ENCODE data around the gene NDN. TPM values are rescaled to one million over a fixed set of nuclear protein-coding genes. Genes with fewer than 3 reads are reported as not detected.

NDN gene
- total RNA-seq, 2 experiments from 2014 or later, result 4.7 to 5.1 TPM

DNA sequence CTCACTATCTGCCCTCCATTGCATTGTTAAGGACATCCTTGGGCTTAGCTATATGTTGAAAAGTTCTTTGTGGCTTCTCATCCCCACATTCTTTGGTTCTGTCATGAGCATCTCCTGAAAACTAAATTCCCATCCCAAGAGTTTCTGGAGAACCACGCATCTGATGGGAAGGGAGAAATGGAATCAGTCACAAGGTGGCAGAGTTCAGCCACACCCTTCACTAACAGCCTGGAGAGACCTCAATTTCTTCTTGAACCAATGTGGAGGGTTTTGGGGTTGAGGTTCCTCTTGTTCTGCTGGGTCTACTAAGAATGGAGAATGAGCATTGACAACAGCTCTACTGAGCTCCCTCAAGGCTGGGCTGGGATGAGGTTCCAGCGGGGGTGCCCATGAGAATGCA, 23.9 kb downstream of the NDN start:
- H3K4me1 Mint-ChIP-seq (ENCODE audit: low read depth), result no peaks in the 10 kb centered on the region
- no peak for DNase-seq
- CTCF ChIA-PET, result no interaction called here

DNA sequence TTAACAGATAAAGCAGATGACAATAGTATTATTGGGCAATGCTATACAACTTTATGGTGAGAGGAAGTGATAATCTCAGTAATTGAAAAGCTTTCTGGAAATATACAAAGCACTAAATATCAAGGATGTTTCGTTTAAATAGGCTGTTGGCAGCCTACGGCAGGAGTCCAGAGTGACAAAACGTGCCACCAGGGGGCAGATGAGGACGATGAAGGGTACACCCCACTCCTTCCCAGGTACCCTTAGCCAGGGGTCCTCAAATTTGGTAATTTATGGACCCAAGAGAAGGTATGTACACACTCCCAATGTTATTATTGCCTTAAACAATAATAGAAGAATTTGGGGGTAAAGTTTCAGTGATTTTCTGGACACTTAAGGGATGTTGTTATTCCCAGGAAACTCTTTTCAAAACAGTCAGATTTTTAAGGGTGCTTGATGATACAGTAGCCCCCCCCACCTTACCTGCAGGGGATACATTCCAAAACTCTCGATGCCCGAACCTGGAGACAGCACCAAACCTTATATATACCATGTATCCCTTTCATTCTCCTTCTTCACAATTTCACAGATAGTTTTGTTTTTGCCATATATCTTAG, 38.1 kb downstream of the NDN start:
- Mint-ChIP-seq H3K36me3 (ENCODE audit: low read depth) (no peaks in the 10 kb centered on the region), H3K27ac (no peak overlapping the region), H3K4me1 (ENCODE audit: low read depth) (no peaks in the 10 kb centered on the region), H3K27me3 (ENCODE audit: low read depth) (no peaks in the 10 kb centered on the region), H3K9me3 (ENCODE audit: insufficient read depth) (no peaks in the 10 kb centered on the region), H3K4me3 (no peak overlapping the region)
- no peak for ATAC-seq
- ChIA-PET POLR2A (no interaction called here), CTCF (no interaction called here)
- peak; percentile 28 for DNase-seq

More for the DNA sequence above, 23.9 kb downstream of the NDN start:
- H3K27me3 Mint-ChIP-seq (ENCODE audit: low read depth), result no peaks in the 10 kb centered on the region
- H3K27ac Mint-ChIP-seq, result no peak overlapping the region
- POLR2A ChIA-PET, result interaction anchor here (0.5 kb wide), 1 partner anchor 43 kb away, joined by 3 read pairs; no protein-coding TSS in a partner anchor
- H3K9me3 Mint-ChIP-seq (ENCODE audit: insufficient read depth), result no peaks in the 10 kb centered on the region
- no peak for ATAC-seq
- H3K36me3 Mint-ChIP-seq (ENCODE audit: low read depth), result no peaks in the 10 kb centered on the region
- H3K4me3 Mint-ChIP-seq, result no peak overlapping the region

DNA sequence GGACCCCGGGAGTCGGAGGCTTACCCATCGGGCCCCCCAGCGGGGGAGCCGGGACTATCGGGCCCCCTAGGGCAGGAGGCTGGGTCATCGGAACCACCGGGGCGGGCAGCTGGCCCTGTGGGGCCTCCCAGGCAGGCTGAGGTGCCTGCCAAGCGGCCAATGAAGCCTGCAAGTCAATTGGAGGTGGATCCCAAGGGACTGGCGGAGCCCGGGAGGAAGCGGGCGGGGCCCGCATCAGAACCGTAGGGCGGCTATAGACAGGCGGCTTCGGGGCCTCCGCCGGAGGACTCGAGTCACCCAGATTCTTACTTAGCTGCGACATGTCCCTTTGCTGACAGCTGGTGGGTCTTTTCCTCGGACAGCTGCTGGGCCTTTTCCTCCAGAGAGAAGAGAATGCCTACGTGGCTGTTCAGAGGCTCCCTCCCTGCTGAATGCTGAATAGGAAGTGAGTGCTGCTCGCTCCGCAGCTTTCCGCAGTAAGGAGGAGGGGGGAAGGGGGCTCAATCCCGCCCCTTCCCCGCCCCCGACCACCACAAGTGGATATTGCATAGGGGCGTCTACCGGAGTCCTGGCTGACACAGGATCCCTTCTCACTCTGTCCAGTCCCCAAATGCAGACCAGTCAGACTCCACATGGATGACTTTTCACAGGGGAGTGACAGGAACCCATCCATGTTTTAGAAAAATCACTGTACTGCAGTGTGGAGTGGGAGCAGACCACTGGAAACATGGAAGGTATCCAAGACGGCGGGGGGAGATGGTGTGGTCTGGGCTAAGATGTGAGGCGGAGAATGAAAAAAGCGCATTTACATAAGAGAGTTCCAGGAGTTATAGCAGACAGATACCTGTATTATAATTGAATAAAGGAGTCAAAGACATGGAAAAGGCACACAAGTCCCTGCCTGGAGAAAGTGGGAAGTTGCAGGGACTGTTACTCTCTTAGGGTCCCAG, 39.4 kb downstream of the NDN start, which contains the start of gene MAGEL2:
TSS of gene MAGEL2 (minus strand) at position 447 of the 950 bp plus-strand sequence. CDS start at position 322, 125 bp downstream.
- H3K9me3 Mint-ChIP-seq (ENCODE audit: insufficient read depth), result no peaks in the 10 kb centered on the region
- H3K27ac Mint-ChIP-seq, result no peak within 1 kb of the TSS
- ChIA-PET CTCF (no interaction called here), POLR2A (no interaction called here)
- no peaks in the 10 kb centered on the region for H3K4me1 Mint-ChIP-seq (ENCODE audit: low read depth)
- H3K36me3 Mint-ChIP-seq (ENCODE audit: low read depth), result no peaks in the 10 kb centered on the region
- no peak within 1 kb of the TSS for H3K4me3 Mint-ChIP-seq
- DNase-seq, result no peak
- ATAC-seq, result no peak
- H3K27me3 Mint-ChIP-seq (ENCODE audit: low read depth), result no peaks in the 10 kb centered on the region

DNA sequence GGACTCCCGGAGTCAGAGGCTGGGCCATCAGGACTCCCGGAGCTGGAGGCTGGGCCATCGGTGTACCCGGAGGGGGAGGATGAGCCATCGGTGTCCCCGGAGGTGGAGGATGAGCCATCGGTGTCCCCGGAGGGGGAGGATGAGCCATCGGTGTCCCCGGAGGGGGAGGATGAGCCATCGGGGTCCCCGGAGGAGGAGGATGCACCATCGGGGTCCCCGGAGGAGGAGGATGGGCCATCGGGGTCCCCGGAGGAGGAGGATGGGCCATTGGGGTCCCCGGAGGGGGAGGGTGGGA, 40.2 kb downstream of the NDN start:
- Mint-ChIP-seq H3K27ac (no peak overlapping the region), H3K36me3 (ENCODE audit: low read depth) (no peaks in the 10 kb centered on the region), H3K4me1 (ENCODE audit: low read depth) (no peaks in the 10 kb centered on the region), H3K9me3 (ENCODE audit: insufficient read depth) (no peaks in the 10 kb centered on the region), H3K4me3 (no peak overlapping the region), H3K27me3 (ENCODE audit: low read depth) (no peaks in the 10 kb centered on the region)
- ATAC-seq, result no peak
- ChIA-PET POLR2A (no interaction called here), CTCF (no interaction called here)
- DNase-seq, result no peak

DNA sequence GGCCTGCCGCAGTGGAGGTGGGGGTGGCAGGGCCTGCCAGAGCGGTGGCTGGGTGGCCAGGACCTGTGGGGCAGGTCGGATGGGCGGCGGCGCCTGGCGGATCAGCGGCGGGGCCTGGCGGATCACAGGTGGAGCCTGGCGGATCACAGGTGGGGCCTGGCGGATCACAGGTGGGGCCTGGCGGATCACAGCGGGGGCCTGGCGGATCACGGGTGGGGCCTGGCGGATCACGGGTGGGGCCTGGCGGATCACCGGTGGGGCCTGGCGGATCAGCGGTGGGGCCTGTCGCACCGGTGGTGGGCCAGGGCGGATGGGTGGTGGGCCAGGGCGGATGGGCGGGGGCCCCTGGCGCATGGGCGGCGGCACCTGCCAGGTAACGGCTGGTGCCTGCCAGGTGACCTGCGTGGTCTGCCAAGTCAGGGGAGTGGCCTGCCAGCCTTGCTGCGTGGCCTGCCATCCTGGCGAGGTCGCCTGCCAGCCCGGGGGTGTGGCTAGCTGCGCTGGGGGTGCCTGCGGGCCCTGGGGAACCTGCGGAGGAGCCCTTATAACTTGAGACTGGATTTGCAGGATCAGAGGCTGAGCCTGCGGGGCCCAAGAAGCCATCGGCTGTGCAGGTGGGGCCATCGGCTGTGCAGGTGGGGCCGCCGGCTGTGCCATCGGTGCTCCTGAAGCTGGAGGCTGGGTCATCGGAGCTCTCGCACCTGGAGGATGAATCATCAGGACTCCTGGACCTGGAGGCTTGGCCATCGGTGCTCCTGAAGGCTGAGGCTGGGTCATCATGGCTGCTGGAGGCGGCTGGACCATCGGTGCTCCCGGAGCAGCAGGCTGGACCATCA, 40.7 kb downstream of the NDN start:
- H3K4me1 Mint-ChIP-seq (ENCODE audit: low read depth), result no peaks in the 10 kb centered on the region
- CTCF ChIA-PET, result no interaction called here
- no peaks in the 10 kb centered on the region for H3K36me3 Mint-ChIP-seq (ENCODE audit: low read depth)
- ATAC-seq (no peak), DNase-seq (no peak)
- no peak overlapping the region for H3K4me3 Mint-ChIP-seq
- H3K27me3 Mint-ChIP-seq (ENCODE audit: low read depth), result no peaks in the 10 kb centered on the region
- H3K27ac Mint-ChIP-seq, result no peak overlapping the region
- no peaks in the 10 kb centered on the region for H3K9me3 Mint-ChIP-seq (ENCODE audit: insufficient read depth)
- POLR2A ChIA-PET, result no interaction called here

DNA sequence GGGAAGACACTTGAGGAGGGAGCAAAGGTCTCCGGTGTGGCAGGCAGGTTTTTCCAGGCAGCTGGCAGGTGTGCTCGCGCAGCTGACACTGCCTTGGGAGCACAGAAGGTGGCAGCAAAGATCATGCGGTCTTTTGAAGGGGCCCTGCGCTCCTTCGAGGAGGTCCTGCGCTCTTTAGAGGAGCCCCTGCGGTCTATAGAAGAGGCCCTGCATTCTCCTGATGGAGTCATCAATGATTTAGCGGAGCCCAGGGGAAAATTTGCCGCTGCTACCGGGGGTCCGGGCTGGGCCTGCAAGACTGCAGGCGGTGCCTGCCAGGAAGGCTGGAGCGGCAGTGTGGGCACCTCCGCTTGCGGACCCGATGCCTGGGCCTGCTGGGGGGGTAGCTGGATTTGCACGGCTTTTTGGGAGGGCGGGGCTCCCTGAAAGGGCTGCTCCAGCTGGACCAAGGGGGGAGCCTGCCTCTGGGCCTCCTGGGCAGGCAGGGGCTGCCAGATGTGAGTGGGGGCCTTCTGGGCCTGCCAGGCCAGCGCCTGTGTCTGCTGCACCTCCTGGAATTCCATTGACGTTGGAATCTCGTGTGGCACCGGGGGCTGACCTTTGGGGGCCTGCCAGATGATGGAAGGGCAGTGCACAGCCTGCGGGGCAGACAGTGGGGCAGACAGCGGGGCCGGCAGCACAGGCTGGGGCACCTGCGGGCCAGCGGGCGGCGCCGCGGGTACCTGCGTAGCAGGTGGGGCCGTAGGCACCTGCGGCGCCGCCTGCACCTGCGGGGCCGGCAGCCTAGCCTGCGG, 41.5 kb downstream of the NDN start:
- Mint-ChIP-seq H3K27me3 (ENCODE audit: low read depth) (no peaks in the 10 kb centered on the region), H3K9me3 (ENCODE audit: insufficient read depth) (no peaks in the 10 kb centered on the region), H3K4me3 (no peak overlapping the region), H3K27ac (no peak overlapping the region), H3K4me1 (ENCODE audit: low read depth) (no peaks in the 10 kb centered on the region), H3K36me3 (ENCODE audit: low read depth) (no peaks in the 10 kb centered on the region)
- no peak for DNase-seq
- no peak for ATAC-seq
- ChIA-PET POLR2A (no interaction called here), CTCF (no interaction called here)

DNA sequence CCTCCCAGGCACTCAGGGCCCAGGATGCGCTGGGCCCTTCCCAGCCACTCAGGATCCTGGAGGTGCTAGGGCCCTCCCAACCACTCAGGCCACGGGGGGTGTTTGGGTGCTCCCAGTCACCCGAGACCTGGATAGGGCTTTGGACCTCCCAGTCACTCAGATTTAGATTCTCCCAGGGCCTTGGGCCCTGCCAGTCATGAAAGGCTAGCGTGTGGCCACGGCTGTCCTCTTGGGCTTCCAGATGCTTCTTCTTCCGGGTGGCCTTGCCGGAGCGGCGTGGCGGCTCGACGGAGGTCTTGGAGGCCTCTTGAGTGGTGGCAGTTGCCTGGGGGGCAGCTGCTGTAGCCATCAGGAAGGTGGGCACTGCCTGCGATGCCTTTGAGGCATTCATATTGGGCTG, 42.3 kb downstream of the NDN start:
- POLR2A ChIA-PET, result no interaction called here
- no peak for ATAC-seq
- Mint-ChIP-seq H3K36me3 (ENCODE audit: low read depth) (no peaks in the 10 kb centered on the region), H3K4me3 (no peak overlapping the region), H3K4me1 (ENCODE audit: low read depth) (no peaks in the 10 kb centered on the region), H3K27me3 (ENCODE audit: low read depth) (no peaks in the 10 kb centered on the region), H3K27ac (no peak overlapping the region), H3K9me3 (ENCODE audit: insufficient read depth) (no peaks in the 10 kb centered on the region)
- CTCF ChIA-PET, result no interaction called here
- no peak for DNase-seq

DNA sequence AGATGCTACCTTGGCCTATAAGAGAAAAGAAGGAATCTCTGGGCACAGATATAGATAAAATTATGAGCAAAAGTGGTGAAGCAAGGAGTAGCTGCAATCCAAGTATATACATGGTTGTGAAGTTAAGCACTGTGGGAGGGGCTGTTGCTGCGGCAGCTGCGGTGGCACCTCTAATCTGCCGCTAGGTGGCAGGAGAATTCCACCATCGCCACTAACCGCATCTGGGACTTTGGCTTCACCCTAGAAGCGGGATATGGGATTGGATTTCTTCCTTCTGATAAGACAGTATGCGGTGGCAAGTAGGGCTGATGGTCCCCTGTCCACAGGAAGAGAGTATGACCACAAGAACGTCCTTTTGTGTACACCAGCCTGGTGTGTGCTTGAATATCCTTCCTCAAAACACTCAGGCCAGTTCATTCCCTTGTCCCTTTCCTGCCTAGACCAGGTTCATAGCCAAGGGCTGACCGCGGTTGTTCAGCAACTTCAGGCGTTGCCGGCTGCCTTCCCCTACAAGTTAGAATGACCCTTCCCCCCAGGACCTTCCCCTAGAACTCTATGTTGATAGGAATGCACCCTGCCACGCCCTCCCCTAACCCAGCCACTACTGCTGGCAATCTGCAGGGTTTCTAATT, 44.6 kb downstream of the NDN start:
- CTCF ChIA-PET, result interaction anchor here (1.1 kb wide), 1 partner anchor 14 kb away, joined by 3 read pairs; no protein-coding TSS in a partner anchor
- H3K9me3 Mint-ChIP-seq (ENCODE audit: insufficient read depth), result no peaks in the 10 kb centered on the region

More for the DNA sequence above, 44.6 kb downstream of the NDN start:
- peak; percentile 55 for ATAC-seq
- H3K36me3 Mint-ChIP-seq (ENCODE audit: low read depth), result no peaks in the 10 kb centered on the region
- H3K27me3 Mint-ChIP-seq (ENCODE audit: low read depth), result no peaks in the 10 kb centered on the region
- no peak overlapping the region for H3K4me3 Mint-ChIP-seq
- H3K27ac Mint-ChIP-seq, result no peak overlapping the region
- DNase-seq, result peak; percentile 50
- H3K4me1 Mint-ChIP-seq (ENCODE audit: low read depth), result no peaks in the 10 kb centered on the region
- POLR2A ChIA-PET, result no interaction called here

Other genes starting within 250 kb of the NDN start
- not detected for gene GOLGA6L2, start 240.1 kb downstream of the NDN start, total RNA-seq
- 1 to 10 TPM in 1 of 2 experiments, under 1 TPM in 1; 0.91 to 1.5 TPM for gene MKRN3, start 121.6 kb downstream of the NDN start, total RNA-seq
- not detected for gene MAGEL2, start 39.4 kb downstream of the NDN start, total RNA-seq